ENCODE results near the gene CARD11. TPM values are rescaled to one million over a fixed set of nuclear protein-coding genes. Genes with fewer than 3 reads are reported as not detected.

The CARD11 gene
- total and polyA plus RNA-seq, 8 donors: 0.31 to 6.2 (median 1.5) TPM

DNA sequence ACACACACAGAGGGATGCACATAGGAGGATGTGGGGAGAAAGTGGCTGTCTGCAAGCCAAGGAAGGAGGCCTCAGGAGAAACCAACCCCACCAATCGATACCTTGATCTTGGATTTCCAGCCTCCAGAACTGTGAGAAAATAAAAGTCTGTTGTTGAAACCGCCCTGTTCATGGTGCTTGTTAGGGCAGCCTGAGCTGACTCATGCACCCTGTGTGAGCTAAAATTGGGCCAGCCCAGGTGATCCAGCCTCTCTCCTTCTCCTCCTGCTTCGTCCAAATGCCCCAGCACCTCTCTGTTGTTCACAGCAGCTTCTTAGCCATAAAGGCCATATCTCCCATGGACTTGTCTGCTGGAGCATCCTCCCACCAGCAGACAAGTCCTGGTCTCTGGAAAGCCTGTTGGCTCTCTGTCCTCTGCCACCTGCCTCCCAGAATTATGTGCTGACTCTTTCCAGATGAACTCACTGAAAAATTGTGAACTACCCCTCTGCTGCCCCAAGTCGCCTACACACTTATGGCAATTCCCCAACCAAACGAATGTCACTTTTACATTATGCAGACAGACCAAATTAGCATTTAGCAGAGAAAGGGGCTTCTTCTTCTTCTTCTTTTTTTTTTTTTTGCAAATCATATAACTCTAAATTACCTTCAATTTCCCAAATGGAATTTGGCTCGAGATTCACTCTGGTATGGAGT, 30.2 kb upstream of the CARD11 start:
- Histone ChIP-seq H3K27me3 (no peaks in the 10 kb centered on the region), H3K36me3 (no peaks in the 10 kb centered on the region), H3K4me1 (no peaks in the 10 kb centered on the region), H3K27ac (no peak overlapping the region), H3K9me3 (no peaks in the 10 kb centered on the region), H3K4me3 (no peak overlapping the region)
- TF ChIP-seq, protein P1, sequence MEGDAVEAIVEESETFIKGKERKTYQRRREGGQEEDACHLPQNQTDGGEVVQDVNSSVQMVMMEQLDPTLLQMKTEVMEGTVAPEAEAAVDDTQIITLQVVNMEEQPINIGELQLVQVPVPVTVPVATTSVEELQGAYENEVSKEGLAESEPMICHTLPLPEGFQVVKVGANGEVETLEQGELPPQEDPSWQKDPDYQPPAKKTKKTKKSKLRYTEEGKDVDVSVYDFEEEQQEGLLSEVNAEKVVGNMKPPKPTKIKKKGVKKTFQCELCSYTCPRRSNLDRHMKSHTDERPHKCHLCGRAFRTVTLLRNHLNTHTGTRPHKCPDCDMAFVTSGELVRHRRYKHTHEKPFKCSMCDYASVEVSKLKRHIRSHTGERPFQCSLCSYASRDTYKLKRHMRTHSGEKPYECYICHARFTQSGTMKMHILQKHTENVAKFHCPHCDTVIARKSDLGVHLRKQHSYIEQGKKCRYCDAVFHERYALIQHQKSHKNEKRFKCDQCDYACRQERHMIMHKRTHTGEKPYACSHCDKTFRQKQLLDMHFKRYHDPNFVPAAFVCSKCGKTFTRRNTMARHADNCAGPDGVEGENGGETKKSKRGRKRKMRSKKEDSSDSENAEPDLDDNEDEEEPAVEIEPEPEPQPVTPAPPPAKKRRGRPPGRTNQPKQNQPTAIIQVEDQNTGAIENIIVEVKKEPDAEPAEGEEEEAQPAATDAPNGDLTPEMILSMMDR (IDR thresholded peaks at IDR 0.05): no peak
- 73 to 82% methylated on average over 6 of the region's 6 CpGs for WGBS, 2 donors
- DNase-seq (peak in 1 of 6 donors; percentile 18), FAIRE-seq (no peak), ATAC-seq (no peak)
- intact Hi-C loops (cut with DNase I): no loop called here

DNA sequence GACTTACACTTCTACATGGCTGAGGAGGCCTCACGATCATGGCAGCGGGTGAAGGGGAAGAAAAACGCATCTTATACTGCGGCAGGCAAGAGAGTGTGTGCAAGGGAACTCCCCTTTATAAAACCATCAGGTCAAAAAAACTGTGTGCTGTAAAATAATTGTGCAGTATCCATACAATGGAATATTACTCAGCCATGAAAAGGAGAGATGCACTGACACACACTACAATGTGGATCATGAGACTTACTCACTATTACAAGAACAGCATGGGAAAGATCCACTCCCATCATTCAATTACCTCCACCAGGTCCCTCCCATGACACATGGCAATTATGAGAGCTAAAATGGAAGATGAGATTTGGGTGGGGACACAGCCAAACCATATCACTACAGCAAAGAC, 27.2 kb upstream of the CARD11 start:
- TF ChIP-seq, protein P1 (IDR thresholded peaks at IDR 0.05): no peak
- WGBS, 2 donors: 90 to 94% methylated on average over 4 of the region's 4 CpGs
- intact Hi-C loops (cut with DNase I): no loop called here

DNA sequence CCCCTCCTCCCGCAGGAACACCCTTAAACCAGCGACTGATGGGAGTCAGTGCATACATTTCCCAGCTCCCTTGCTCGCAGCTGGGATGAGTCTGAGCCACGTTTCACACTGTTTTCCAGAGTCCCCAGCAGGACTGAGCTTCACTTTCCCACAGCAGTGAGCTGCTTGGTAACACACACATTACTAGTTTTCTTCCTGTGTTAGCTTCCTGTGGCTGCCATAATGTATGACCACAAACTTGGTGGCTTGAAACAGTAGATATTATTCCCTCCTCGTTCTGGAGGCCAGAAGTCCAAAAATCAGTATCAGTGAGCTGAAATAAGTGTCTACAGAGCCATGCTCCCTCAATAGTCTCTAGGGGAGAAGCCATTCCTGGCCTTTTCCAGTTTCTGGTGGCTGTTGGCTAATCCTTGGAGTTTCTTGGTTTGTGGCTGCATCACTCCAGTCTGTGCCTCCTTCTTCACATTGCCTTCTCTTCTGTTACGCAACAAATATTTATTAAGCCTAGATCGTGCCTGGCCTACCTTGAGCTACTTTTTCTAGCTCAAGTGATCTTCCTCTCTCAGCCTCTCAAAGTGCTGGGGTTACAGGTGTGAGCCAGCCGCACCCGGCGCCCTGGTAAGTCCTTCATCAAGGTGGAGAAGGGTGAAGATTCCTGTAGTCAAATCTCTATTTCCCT, 26.2 kb upstream of the CARD11 start:
- TF ChIP-seq, protein P1 (IDR thresholded peaks at IDR 0.05): no peak
- WGBS, 2 donors: 83 to 88% methylated on average over 10 of the region's 10 CpGs
- FAIRE-seq: no peak
- Histone ChIP-seq H3K27ac (no peak overlapping the region), H3K27me3 (no peaks in the 10 kb centered on the region), H3K36me3 (no peaks in the 10 kb centered on the region), H3K4me3 (no peak overlapping the region), H3K9me3 (no peaks in the 10 kb centered on the region), H3K4me1 (no peaks in the 10 kb centered on the region)
- peak in 1 of 6 donors; percentile 2 for DNase-seq
- no peak for ATAC-seq
- intact Hi-C loops (cut with DNase I): no loop called here

More for the DNA sequence above, 27.2 kb upstream of the CARD11 start:
- Histone ChIP-seq H3K4me1 (no peaks in the 10 kb centered on the region), H3K27ac (no peak overlapping the region), H3K4me3 (no peak overlapping the region), H3K36me3 (no peaks in the 10 kb centered on the region), H3K27me3 (no peaks in the 10 kb centered on the region), H3K9me3 (no peaks in the 10 kb centered on the region)
- ATAC-seq (no peak), DNase-seq (no peak), FAIRE-seq (no peak)

DNA sequence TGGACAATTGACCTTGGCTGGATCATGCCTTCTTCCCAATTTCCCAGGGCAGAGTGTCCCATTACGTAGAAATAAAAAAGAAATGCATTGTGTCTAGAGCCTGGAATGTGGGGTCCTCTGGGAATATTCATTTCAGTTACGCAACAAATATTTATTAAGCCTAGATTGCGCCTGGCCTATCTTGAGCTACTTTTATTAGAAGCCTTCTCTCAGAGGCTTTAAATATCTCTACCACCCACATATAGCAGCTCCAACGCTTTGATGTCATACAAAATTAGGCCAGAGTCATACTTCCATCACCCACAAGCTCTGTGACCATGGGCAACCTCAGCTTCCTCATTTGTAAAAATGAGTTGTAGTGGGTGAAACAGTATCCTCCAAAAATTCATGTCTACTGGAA, 24.9 kb upstream of the CARD11 start:
- no peaks in the 10 kb centered on the region for H3K4me1 ChIP-seq
- H3K27me3 ChIP-seq: no peaks in the 10 kb centered on the region
- no peak overlapping the region for H3K4me3 ChIP-seq
- 76 to 87% methylated on average over 4 of the region's 4 CpGs for WGBS, 2 donors
- H3K27ac ChIP-seq: no peak overlapping the region
- TF ChIP-seq, protein P1 (IDR thresholded peaks at IDR 0.05): no peak
- H3K36me3 ChIP-seq: no peaks in the 10 kb centered on the region
- H3K9me3 ChIP-seq: no peaks in the 10 kb centered on the region
- intact Hi-C loops (cut with DNase I): no loop called here
- peak in 1 of 4 donors; percentile 54 for ATAC-seq
- FAIRE-seq: no peak
- DNase-seq: no peak
